Measurements from ENCODE around the gene ADAMTSL4.
"Not testable (repeated sequence)": the region's sequence is repeated elsewhere in the genome, so short reads cannot be mapped to it uniquely, and the experiment has no call there.

Gene ADAMTSL4

GRCh38 chr1:150568594-150568966, 19.4 kb downstream of the ADAMTSL4 start:
- no peak for DNase-seq

DNA sequence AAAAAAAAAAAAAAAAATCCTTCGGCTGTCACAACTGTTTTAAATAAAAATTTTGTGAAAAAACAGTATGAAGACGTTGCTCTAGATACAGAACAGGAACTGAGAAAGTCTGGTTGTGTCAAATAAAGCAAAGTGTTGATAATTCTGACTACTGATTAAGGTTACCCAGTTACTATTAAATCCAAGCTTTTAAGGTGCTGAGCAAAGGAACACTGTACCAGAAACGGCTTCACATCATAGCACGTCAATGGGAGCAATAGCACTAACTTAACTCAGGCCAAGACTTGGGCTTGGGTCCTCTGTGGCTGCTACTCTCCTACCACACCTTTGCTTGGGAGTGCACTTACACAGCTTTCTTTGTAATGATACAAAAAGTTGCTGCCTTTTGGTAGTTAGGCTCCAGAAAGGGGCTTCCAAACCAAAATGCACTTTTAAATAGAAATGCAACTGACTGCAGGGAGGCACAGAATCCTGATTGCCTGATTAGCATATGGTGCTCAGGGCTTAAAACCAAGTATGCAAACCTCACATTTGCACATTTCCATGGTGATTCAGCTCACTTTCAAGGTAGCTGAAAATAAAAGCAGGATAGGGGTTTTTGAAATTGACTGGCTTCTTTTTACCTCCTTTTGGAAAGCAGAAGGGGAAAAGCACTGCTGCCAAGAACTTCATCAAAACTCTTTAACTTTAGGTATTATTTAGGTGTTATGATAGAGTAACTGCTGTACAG, 23.9 kb downstream of the ADAMTSL4 start:
- DNase-seq, result no peak

DNA sequence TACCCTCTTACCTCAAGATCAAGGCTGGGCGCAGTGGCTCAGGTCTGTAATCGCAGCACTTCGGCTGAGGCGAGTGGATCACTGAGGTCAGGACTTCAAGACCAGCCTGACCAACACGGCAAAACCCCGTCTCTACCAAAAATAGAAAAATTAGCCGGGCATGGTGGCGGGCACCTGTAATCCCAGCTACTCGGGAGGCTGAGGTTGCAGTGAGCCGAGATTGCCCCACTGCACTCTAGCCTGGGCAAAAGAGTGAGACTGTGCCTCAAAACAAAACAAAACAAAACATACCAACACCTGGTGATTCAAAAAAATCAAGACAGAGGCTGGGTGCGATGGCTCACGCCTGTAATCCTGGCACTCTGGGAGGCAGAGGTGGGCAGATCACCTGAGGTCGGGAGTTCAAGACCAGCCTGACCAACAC, 24.5 kb downstream of the ADAMTSL4 start:
- not testable (repeated sequence) for DNase-seq

DNA sequence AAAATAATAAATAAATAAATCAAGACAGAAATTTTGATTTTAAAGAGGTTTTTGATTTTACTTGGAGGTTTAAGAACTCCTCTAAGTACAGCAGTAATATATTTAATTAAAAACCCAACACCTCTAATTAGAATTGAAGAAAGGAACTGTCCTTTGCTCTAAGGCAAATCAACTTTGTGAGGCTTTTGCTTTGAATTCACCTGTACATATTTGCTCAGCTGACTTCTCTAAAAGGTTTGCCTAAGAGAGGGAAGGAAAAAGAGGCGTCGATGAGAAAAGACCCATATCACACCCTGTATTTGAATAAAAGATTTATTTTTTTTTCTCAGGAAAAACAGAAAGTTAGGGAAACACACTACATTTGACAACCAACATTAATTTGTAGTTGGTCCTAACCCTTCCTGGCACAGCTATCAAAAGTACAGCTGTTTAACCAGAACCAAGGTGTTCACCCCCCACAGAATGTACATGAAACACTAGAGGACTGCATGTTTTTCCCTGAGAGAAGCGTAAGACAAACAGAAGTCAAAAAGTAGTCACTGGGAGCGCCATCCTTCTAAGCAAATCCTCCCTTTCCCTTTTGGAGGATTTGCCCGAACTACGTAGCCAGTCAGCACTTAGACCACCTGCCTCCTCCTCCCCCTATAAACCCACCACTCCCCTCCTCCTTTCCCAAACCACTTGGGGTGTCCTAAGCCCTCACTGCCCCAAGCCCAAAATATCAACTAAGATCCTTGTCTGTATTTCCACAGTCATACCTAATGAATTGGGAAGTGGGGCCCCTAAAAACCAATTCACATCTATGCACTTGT, 25.3 kb downstream of the ADAMTSL4 start:
- DNase-seq, result no peak

GRCh38 chr1:150575072-150575489, 25.9 kb downstream of the ADAMTSL4 start:
- no peak for DNase-seq

DNA sequence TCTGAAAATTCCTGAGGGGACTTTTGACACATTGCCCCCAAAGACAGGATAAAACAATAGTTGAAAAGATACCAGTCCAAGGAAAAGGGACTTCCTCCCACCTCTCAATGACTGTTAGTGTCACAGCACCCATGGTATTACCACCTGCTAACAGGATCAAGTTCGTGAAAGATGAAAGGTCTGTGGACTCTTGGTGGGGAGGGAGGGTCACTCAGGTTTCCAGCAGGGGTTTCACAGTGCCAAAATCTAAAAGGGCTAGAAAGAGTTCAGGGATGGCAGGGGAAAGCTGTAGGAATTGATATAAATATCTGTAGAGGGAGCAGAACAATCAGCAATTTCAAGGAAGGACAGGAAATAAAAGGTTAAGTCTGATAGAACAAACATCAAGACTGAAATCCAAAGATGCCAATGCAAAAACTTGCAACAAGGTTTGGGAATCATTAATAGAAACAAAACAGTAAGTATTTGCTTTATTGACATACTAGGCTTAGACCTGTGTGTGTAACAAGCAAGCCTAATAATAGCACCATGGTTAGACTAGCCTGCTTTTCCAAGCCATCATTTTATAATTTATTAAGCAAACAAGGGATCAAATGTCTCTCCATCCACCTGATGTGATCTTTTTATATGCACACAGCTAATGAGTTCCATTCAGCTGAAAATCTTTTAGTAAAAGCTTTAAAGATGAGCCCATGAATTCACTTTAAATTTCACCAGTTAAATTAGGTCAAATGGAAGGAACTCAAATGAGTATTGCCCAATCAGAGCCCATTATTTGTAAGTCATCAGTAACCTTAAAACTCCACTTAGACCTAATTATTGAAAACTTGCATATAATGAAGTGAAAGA, 26.5 kb downstream of the ADAMTSL4 start:
- no peak for DNase-seq

DNA sequence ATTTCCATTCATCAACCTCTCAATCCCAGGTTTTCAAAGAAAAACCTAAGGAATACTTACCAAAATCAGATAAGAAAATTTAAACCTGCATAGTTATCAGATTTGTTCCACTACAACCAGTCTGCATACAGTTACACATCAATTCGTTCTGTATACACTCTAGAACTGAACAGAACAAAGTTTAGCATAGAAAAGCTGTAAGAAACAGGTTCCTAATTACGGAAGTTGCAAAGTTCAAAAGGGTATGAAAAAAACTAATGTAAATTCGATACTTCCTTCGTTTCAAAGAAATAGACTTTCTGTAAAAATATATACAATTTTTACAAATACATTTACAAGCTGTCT, 27.1 kb downstream of the ADAMTSL4 start:
- DNase-seq, result no peak

- DNase-seq, result no peak
Observed at GRCh38 chr1:150576794-150577556, 27.8 kb downstream of the ADAMTSL4 start.

- DNase-seq, result peak; percentile 52
Observed at GRCh38 chr1:150577557-150578271, 28.5 kb downstream of the ADAMTSL4 start.

DNA sequence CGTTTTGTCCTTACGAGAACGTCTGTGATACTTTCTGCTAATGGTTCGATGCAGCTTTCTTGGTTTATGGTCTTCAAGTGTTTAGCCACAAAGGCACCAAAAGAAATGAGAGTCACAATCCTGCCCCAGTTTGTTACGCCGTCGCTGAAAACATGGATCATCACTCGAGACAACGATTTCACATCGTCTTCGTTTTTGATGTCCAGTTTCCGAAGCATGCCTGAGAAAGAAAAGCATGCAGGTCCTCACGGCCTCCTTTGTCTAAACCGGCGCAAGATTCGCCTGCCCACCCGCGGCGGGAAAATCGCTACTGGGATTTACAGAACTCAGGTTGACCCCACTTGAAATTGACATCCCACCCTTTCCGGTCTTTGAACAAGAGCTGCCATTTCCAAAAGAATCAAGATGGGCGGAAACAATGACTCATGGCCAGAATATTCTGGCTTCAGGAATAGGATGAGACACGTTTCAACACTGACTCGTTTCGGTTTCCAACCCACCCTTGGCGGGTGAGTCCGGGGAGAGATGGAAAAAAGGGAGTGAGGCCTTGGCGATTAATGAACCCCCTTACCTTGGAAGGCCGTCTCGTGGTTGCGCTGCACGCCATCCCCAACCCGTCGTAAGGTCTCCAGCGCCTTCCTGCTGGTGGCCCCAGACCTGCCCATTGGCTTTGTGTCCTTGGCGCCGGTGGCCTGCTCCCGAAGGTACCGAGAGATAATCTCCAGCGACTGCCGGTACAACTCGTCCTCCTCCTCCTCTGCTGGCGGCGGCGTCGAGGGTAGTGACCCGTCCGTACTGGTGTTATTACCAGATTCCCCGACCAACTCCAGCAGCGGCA, 29.3 kb downstream of the ADAMTSL4 start:
- peak; percentile 65 for DNase-seq

GRCh38 chr1:150579110-150579944, 30.1 kb downstream of the ADAMTSL4 start, which contains the start of gene MCL1:
TSS of gene MCL1 (minus strand) at chr1:150579610. CDS start at chr1:150579530, 80 bp downstream.
- peak; percentile 91 for DNase-seq

GRCh38 chr1:150579945-150580642, 30.9 kb downstream of the ADAMTSL4 start:
- DNase-seq, result no peak

GRCh38 chr1:150580966-150581365, 31.8 kb downstream of the ADAMTSL4 start:
- not testable (repeated sequence) for DNase-seq

DNA sequence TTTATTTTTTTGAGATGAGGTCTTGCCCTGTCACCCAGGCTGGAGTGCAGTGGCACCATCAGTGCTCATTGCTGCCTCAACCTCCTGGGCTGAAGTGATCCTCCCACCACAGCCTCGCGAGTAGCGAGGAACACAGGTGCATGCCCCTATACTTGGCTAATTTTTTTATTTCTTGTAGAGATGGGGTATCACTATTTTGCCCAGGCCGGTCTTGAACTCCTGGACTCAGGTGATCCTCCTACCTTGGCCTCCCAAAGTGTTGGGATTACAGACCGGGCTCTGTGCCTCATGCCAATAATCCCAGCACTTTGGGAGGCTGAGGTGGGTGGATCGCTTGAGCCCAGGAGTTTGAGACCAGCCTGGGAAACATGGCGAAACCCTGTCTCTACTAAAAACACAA, 32.2 kb downstream of the ADAMTSL4 start:
- not testable (repeated sequence) for DNase-seq

DNA sequence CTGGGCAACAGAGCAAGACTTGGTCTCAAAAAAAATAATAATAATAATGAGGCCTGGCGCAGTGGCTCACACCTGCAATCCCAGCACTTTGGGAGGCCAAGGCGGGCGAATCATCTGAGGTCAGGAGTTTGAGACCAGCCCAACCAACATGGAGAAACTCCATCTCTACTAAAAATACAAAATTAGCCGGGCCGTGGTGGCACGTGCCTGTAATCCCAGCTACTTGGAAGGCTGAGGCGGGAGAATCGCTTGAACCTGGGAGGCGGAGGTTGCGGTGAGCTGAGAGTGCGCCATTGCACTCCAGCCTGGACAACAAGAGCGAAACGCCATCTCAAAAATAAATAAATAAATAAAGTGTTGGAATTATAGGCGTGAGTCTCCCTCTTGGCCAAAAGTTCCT, 32.8 kb downstream of the ADAMTSL4 start:
- not testable (repeated sequence) for DNase-seq

GRCh38 chr1:150582371-150582770, 33.2 kb downstream of the ADAMTSL4 start:
- no peak for DNase-seq

- DNase-seq, result no peak
Observed at GRCh38 chr1:150596095-150596892, 47.1 kb downstream of the ADAMTSL4 start.

DNA sequence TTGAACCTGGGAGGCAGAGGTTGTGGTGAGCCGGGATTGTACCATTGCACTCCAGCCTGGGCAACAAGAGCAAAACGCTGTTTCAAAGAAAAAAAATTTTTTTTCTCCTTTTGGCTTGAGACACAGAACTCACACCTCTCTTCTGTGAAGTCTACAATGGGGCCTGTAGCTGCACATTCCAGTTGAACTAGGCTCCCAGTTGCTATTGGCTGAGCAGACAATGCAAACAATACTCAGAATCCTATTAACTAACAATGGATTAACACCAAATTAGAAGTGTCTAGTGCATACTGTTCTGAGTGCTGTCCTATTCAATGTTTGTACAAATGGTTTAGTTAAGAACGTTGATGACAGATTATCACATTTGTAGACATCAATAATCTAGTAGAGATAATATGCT, 47.8 kb downstream of the ADAMTSL4 start:
- DNase-seq, result no peak

Measured in DMS79 (cell line).